T47D (cell line): ENCODE data around the gene PITRM1.

Source experiments
- DNase-seq, 2 experiments: peaks; one replicate each; pipeline versions ENCODE4 v3.0.0 to v3.0.0-alpha.2; 2011 to 2012; ENCODE audit warnings: low read depth in 1 of 2, low spot score in 1 of 2
- JUND ChIP-seq: IDR thresholded peaks from 2 replicates; pipeline ENCODE4 v1.6.1; 2012; ENCODE audit warnings: low read depth
- in situ Hi-C: cut with HindIII; loops from 2 replicates; pipeline ENCODE4 v1.10.0; 2016; ENCODE audit warnings: low sequenced_read_pairs, low pct_unique_long_range_greater_than_20kb

The PITRM1 gene

GRCh38 chr10:3126249-3126648 is 46.3 kb downstream of the PITRM1 start:
- DNase-seq: no peak
- TF ChIP-seq JUND: no peak
- in situ Hi-C loops: no loop called here

- in situ Hi-C loops: no loop called here
- DNase-seq: no peak
- no peak for TF ChIP-seq JUND
Observed at GRCh38 chr10:3125527-3126170, 46.9 kb downstream of the PITRM1 start.

- in situ Hi-C loops: no loop called here
- TF ChIP-seq JUND: no peak
- DNase-seq: no peak
Observed at GRCh38 chr10:3124412-3125175, 48.0 kb downstream of the PITRM1 start.

GRCh38 chr10:3123571-3124411 is 48.8 kb downstream of the PITRM1 start:
- in situ Hi-C loops: no loop called here
- DNase-seq: no peak
- TF ChIP-seq JUND: no peak

- DNase-seq: no peak
- in situ Hi-C loops: no loop called here
- no peak for TF ChIP-seq JUND
Observed at GRCh38 chr10:3122486-3123205, 49.9 kb downstream of the PITRM1 start.

- in situ Hi-C loops: no loop called here
Observed at GRCh38 chr10:3122034-3122433, 50.5 kb downstream of the PITRM1 start.

GRCh38 chr10:3119796-3120459 is 52.7 kb downstream of the PITRM1 start:
- in situ Hi-C loops: no loop called here
- peak; percentile 47 to 67 for DNase-seq
- TF ChIP-seq JUND: no peak

More at GRCh38 chr10:3122034-3122433, 50.5 kb downstream of the PITRM1 start:
- TF ChIP-seq JUND: no peak
- no peak for DNase-seq

- in situ Hi-C loops: no loop called here
- TF ChIP-seq JUND: no peak
- no peak for DNase-seq
Observed at GRCh38 chr10:3118641-3119091, 53.9 kb downstream of the PITRM1 start.

GRCh38 chr10:3117486-3117885 is 55.1 kb downstream of the PITRM1 start:
- no peak for TF ChIP-seq JUND
- in situ Hi-C loops: no loop called here
- no peak for DNase-seq

GRCh38 chr10:3116508-3117100 is 56.0 kb downstream of the PITRM1 start:
- no peak for TF ChIP-seq JUND
- DNase-seq: no peak
- in situ Hi-C loops: no loop called here

- in situ Hi-C loops: no loop called here
- TF ChIP-seq JUND: no peak
- no peak for DNase-seq
Observed at GRCh38 chr10:3115685-3116084, 56.9 kb downstream of the PITRM1 start.
